NCI-H146 treated with DMSO at 0.1 percent for 48 hours (cell line): ENCODE results near the gene CRYZ.
"Not testable (repeated sequence)": the region's sequence is repeated elsewhere in the genome, so short reads cannot be mapped to it uniquely, and the experiment has no call there.

Source experiments
- DNase-seq: peaks from one replicate; lab custom pipeline; 2025; ENCODE audit not compliant: unreplicated experiment; lab: John Stamatoyannopoulos, UW

CRYZ gene, protein sequence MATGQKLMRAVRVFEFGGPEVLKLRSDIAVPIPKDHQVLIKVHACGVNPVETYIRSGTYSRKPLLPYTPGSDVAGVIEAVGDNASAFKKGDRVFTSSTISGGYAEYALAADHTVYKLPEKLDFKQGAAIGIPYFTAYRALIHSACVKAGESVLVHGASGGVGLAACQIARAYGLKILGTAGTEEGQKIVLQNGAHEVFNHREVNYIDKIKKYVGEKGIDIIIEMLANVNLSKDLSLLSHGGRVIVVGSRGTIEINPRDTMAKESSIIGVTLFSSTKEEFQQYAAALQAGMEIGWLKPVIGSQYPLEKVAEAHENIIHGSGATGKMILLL

DNA sequence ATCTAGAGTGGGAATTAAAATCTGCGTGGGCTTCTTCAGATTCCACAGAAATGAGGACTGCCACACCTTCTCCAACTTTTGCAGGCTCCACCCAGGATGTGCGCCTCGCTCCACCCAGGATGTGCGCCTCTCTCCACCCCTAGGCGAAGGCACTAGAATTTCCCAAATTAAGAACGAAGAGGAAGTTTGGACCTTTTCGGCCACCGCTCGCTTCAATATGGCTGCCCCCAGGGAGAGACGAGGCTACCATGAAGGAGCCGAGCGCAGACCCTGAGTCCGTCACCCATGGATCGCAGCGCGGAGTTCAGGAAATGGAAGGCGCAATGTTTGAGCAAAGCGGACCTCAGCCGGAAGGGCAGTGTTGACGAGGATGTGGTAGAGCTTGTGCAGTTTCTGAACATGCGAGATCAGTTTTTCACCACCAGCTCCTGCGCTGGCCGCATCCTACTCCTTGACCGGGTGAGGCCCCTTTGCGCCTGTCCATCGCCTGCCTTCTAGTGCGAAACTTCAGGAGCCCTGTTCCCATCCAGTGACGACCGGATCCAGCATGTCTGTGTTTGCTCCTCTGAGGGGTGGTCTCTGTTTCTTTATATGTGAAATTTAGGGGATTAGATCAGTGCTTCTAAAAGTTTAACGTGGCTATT lies at the start of gene CRYZ, which contains the start of gene TYW3:
Gene CRYZ, minus strand, starts transcription at position 91 of the 644 bp plus-strand sequence. CDS start 8,229 bp downstream, outside the sequence.
Gene TYW3, plus strand, starts transcription at position 193 of the 644 bp plus-strand sequence. Its CDS starts 93 bp downstream, at position 286.
- DNase-seq: peak; percentile 91

DNA sequence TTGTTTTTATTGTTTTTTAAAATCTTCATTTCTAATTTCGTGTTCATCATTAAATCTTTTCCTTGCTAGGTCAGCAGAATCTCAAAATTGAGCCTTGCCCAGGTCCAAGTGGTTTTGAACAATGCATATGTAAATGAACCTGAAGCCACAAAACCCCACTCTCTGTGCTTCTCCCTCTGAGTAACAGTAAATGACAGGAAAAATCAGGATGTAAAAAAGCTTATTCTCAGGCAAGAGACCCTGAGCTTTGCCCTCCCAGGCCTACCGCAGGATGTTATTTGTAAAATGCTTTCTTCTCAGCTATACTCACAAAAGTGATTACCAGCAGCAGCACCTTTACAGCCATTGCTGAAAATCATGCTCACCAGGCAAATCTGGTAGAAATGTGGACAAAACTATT lies 47.7 kb upstream of the CRYZ start:
- DNase-seq: no peak

DNA sequence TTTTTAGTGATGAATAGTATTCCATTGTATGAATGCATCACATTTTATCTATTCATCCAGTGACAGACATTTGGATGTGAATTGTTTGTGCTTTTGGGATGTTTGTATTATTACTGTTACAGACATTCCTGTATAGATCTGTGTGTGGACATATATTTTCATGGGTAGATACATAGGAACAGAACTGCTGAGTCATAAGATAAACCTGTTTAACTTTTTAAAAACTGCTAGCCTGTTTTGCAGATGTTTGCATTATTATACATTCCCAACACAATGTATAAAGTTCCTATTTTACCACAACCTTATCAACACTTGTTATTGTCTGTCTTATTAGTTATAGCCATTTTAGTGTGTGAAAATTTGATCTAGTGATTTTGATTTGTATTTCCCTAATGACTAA lies 46.9 kb upstream of the CRYZ start:
- DNase-seq: no peak

DNA sequence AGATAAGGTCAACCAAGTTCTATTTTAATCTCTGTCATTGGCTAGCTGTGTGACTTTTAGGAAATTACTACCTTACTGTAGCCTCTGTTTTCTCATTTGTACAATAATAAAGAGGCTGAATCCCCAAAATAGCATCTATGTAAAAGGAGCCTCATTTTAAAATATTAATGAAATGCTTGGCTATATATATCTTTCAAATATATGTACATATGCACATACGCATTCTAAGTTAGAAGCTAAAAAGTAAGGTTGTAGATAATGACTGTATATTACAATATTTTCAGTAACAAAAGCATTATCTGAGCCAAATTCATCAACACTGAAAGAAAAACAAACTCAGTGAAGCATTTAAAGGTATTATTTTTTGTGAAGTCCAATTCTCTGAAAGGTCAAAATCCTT lies 44.7 kb upstream of the CRYZ start:
- DNase-seq: no peak

DNA sequence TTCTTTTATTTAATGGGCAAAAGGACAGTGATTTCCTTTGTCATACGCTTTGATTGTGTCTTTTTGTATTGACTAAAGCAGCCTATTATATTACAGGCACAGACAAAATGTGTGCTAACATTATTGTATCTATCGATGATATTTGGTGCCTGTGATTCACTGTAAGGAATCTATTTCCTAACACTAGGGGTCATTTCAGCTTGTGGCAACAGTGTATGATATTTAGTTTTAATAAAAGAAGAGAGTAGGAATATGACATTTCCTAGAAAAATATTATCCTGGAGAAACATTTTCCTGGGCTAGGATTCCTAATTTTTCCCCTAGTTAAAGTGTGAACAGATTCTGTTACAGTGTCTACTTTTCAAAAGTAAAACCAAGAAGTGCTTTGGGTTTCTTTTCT lies 42.9 kb upstream of the CRYZ start:
- DNase-seq: no peak

DNA sequence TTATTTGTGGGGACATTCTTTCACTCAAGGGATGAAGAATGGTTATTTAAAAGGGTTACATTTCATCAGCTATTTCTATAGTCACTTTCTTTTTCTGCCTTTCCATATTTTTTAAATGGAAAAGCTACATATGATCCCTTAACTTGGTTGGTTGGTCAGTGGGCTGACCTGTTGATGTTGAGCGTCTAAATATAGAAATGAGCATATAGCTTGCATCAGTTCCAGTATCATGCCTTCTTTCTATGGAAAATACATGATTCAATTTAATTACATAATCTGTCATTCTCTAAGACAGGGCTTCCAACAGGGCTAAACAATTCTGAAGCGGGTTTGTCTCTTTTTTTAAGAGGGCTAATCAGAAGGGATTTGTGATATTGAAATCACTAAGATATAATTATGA lies 40.7 kb upstream of the CRYZ start:
- no peak for DNase-seq

DNA sequence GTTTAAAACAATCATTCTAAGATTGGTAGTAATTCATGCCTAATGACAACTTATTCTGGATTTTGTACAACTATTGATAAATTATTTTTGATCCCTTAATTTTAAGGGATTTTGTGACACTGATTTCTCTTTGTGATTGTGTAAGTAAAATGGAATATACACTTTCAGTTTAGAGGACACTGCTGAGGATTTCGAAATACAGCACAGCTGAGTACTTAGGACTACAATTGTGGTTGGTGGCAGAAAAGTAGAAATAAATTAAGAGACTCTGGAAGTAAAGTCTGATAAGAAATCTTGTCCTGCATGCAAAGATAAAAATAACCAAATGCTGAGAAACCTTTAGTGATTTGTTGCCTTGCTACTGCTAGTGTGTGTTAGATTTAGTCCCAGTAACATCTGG lies 40.1 kb upstream of the CRYZ start:
- no peak for DNase-seq

DNA sequence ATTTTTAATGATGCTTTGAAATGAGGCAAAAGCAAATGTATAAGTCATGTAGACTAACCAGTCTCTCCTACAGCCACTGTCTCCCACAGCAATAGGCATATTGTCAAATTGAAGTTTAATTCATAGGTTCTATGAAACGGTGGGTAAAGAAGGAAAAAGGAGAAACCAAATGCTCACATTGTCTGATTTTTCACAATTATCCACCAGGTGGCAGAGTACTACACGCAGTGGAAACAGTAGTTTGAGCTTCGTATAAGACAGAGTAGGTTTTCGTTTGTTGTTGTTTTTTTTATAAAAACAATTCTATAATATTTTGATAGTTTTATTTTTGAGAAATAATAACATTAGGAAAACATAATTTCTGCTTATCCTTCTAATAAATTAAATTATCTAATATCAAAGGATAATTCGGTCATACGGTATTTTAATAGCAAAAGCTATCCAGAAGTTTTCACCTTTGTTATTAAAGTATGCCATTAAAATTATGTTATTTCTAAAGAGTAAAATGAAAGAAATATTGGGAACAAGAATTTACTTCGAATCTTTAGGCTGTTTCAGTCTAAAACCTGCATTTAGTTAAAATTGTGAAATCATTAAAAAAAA lies 39.2 kb upstream of the CRYZ start:
- peak; percentile 24 for DNase-seq

DNA sequence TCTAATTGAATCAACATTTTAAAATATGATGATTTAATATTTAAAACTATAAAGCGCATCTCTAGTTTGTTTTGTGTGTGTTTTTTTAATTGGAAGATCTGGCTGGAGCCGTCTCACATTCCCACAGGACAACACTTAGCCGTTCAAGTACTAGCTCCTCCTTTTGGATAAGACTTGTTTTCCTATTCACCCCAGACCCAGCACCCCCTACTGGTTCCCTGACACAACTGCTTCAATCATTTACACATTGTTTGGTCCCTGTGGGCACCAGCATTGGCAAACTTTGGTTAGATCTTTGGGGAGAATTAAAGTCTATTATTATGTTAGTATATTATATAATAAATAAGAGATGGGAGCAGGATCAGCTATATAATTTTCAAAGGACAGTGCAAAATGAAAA lies 34.6 kb upstream of the CRYZ start:
- no peak for DNase-seq

DNA sequence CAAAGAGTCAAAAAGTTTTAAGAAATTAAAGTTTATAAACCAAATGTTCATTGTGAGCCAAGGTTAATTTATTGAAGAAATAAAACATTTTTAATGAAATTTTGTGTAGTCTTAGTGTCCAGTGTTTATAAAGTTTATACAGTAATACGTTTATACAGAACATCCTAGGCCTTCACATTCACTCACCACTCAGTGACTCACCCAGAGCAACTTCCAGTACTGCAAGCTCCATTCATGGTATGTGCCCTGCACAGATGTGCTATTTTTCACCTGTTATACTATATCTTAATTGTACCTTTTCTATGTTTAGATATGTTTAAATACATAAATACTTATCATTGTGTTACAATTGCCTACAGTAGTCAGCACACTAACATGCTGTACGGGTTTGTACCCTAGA lies 33.7 kb upstream of the CRYZ start:
- no peak for DNase-seq

DNA sequence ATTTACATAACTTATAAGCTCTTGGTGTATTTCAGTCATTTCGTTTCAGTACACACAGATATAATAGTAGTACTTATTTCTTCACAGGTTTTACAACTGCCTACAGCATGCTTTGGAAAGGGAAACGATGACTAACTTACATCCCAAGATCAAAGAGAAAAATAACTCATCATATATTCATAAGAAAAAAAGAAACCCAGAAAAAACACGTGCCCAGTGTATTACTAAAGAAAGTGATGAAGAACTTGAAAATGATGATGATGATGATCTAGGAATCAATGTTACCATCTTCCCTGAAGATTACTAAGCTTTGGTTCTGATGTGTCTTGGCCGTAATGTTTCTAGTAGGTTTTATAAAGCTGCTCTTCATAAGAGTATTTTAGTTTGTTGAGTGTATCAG lies 31.0 kb upstream of the CRYZ start:
- no peak for DNase-seq

DNA sequence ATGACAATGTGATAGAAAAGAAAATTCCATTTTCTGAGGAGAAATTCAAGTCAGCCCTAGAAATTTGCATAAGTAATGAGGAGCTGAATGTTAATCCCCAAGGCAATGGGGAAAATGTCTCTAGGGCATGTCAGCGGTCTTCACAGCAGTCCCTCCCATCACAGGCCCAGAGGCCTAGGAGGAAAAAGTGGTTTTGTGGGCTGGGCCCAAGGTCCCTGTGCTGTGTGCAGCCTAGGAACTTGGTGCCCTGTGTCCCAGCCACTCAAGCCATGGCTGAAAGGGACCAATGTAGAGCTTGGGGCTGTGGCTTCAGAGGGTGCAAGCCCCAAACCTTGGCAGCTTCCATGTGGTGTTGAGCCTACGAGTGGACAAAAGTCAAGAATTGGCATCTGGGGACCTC lies 23.8 kb upstream of the CRYZ start:
- DNase-seq: not testable (repeated sequence)

DNA sequence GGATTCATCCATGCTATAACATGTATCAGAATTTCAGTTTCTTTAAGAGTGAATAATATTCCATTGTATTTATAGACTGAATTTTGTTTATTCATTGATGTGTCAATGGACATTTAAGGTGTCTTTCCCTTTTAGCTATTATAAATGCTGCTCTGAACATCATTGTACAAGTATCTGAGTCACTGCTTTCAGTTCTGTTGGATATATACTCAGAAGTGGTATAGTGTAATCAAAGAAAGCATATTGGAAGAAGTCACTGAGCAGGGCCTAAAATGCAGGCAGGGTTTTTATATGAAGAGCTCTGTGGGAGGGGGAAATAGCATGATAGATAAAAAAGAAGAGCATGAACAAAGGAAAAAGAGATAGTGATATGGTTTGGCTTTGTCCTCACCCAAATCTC lies 22.6 kb upstream of the CRYZ start:
- no peak for DNase-seq

DNA sequence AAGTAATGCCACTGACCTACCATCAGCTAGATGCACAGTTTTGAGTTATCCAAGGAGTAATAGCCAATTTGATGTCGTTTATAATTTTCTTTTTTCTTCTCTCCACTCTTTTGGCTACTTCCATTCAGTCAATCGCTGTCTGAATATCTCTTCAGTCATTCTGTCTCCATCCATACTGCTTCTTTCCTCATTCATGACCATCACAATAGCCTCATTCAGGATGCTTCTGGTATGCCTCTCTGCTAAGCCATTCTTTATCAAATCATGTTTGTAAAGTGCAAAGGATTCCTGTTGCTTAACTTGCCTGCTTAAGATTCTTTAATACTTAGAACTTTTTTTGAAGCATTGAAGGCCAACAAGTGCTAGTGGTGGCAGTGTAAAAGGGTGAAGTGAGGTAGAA lies 20.3 kb upstream of the CRYZ start:
- DNase-seq: no peak

DNA sequence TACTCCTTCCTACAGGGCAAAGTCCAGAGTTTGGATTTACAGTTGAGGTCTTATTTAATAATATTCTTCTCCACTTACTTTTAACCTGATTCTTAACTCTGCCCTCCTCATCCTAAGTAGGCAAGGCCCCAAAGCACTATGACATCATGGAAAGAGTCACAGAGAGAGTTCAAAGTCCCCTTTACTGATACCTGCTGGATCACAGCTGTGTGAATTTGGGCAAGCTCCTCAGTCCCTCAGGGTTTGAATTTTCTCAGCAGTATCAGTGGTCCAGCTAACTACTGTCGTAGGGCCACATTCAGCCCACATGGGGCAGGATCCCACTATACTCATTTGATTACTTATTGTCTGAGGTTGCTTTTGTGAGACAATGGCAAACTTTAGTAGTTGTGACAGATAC lies 16.1 kb upstream of the CRYZ start:
- no peak for DNase-seq

DNA sequence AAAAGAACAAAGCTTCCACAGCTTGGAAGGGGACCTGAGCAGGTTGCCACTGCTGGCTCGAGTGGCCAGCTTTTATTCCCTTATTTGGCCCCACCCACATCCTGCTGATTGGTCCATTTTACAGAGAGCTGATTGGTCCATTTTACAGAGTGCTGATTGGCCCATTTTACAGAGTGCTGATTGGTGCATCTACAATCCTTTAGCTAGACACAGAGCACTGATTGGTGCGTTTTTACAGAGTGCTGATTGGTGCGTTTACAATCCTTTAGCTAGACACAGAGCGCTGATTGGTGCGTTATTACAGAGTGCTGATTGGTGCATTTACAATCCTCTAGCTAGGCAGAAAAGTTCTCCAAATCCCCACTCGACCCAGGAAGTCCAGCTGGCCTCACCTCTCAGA lies 12.4 kb upstream of the CRYZ start:
- not testable (repeated sequence) for DNase-seq

DNA sequence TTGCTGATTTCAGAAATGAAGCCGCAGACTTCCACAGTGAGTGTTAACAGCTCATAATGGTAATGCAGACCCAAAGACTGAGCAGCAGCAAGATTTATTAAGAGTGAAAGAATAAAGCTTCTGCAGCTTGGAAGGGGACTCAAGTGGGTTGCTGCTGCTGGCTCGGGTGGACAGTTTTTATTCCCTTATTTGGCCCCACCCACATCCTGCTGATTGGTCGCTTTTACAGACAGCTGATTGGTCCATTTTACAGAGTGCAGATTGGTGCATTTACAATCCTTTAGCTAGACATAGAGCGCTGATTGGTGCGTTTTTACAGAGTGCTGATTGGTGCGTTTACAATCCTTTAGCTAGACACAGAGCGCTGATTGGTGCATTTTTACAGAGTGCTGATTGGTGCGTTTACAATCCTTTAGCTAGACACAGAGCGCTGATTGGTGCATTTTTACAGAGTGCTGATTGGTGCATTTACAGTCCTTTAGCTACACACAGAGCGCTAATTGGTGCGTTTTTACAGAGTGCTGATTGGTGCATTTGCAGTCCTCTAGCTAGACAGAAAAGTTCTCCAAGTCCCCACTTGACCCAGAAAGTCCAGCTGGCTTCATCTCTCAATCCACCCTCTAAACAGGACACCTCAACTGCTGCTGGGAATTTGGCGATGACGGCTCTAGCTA lies 7.6 kb upstream of the CRYZ start:
- DNase-seq: not testable (repeated sequence)

DNA sequence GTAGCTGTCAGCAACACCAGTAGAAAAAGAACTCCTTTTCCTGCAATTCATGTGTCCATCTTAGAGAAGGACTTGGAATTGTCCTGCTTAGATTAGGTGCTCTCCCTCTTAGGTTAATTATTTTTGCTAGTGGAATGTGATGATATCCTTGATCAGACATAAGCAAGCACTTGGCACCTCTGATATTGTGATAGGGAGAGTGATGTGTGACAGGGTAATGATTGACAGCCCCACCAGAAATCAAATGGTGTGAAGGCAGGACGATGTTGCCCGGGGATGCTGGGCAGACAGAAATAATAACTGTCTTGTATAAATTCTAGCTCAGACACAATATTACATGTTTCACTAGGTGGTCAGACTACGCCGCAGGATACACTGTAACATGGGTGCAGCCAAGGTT lies 4.5 kb upstream of the CRYZ start:
- DNase-seq: no peak

DNA sequence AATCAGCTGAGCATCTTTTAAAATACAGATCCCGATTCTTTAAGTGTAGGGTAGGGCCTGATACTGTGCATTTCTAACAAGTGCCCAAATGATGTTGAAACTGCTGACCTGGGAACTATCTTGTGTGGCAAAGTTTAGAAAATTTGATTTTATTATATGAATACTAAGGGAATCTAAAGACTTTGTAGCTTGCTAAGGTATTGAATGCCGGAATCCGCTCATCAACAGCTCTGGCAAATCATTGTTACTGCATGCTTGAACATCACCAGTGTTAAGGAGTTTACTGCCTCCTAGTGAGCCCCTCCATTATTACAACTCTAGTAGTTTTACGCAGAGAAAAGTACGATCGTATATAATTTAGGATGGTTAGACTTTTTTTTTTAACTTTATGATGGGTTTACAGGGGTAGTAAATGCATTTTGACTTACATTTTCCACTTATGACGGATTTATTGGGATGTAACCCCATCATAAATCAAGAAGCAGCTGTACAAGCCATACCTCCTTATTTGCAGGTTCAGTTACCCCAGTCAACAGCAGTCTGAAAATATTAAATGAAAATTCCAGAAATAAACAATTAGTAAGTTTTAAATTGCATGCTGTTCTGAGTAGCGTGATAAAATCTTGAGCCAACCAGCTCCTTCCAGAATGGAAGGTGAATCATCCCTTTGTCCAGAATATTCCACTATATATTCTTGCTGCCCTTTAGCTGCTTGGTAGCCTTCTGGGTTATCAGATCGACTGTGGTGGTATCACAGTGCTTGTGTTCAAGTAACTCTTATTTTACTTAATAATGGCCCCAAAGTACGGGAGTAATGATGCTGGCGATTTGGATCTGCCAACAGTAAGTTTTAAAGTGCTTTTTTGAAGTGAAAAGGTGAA lies 994 bp upstream of the CRYZ start:
- DNase-seq: peak; percentile 58

DNA sequence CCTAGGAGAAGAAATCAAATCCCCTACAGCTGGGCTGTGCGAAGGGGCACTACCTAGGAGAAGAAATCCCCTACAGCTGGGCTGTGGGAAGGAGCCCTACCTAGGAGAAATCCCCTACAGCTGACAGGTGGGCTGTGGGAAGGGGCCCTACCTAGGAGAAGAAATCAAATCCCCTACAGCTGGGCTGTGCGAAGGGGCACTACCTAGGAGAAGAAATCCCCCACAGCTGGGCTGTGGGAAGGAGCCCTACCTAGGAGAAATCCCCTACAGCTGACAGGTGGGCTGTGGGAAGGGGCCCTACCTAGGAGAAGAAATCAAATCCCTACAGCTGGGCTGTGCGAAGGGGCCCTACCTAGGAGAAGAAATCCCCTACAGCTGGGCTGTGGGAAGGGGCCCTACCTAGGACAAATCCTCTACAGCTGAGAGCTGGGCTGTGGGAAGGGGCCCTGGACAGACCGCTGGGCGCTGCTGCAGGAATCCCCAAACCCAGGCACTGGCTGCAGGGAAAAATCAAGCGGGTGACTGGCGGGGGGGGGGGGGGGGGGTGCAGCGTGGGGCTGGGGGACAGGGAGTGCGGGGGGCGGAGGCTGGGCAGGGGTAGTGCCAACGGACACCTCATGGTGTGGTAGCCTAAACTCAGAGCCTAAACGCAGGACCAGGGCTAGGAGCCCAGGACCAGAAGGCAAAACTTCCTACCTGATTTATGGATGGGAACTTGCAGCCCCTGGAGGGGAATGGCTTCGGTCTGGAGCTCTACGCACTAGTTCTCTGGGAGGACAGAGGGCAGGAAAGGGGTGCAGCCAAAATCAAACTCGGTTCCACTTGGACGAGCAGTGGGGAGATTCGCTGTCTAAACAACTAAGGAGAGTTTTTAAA lies 541 bp downstream of the CRYZ start:
- DNase-seq: not testable (repeated sequence)
